ENCODE measurements around the gene RPGRIP1L. TPM values are rescaled to one million over a fixed set of nuclear protein-coding genes. Genes with fewer than 3 reads are reported as not detected.

RPGRIP1L gene
- total and polyA plus RNA-seq, 9 of the 15 experiments (the other 6 are each of a cell fraction or from before 2014, with no cell fraction given) = 3.2 to 7.7 (median 5.8) TPM

DNA sequence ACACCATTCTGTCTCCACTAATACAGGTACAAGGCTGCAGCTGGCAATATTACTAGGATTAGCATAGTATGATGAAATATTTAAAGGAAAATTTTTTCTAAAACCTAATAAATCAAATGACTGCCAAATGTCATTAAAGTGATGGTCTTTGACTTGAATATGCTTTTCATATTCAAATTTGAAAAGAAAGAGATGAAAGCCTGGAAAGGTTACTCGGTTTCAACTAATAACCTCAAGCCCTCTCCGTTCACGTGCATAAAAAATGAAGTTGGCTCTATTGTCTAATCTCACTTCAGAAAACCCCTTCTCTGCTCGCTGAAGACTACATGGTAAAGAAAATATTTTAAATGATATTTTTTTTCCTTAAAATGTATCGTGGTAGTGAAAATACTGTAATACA lies 83.2 kb downstream of the RPGRIP1L start:
- in situ Hi-C loops (cut with MboI) = no loop called here
- no peak overlapping the region for H3K4me2 ChIP-seq (ENCODE audit: insufficient read depth, low read length)
- no peak overlapping the region for H3K27ac ChIP-seq (ENCODE audit: extremely low read depth, low read depth, low read length)
- CTCF ChIA-PET (ENCODE audit: low intra/inter-chr PET ratio) = no interaction called here
- no TSS peak for BruUV-seq (replicated peaks)
- no peaks in the 10 kb centered on the region; a peak in 1 of 5 replicates for H3K4me1 ChIP-seq (replicated peaks in 1 of 2; ENCODE audit: control insufficient read depth in 2 of 2, insufficient read depth in 2 of 2, low read length in 2 of 2)
- no peaks in the 10 kb centered on the region for H4K20me1 ChIP-seq (replicated peaks; ENCODE audit: control insufficient read depth, insufficient read depth, low read length)
- H3K9ac ChIP-seq (ENCODE audit: insufficient read depth in 1 of 2, low read depth in 2 of 2, low read length in 2 of 2) = no peak overlapping the region
- H3K4me3 ChIP-seq = no peak overlapping the region
- no peak for FAIRE-seq
- H3K36me3 ChIP-seq (ENCODE audit: control insufficient read depth, insufficient read depth, low read length) = no peaks in the 10 kb centered on the region
- H3K9me3 ChIP-seq (replicated peaks; ENCODE audit: control insufficient read depth, insufficient read depth, low read depth, low read length) = no peaks in the 10 kb centered on the region
- no peaks in the 10 kb centered on the region for H3K79me2 ChIP-seq (ENCODE audit: control insufficient read depth, insufficient read depth, low read length)
- no peak for DNase-seq (ENCODE audit: extremely low read depth in 1 of 4, low spot score in 3 of 4)
- H2AFZ ChIP-seq (ENCODE audit: low read depth, low read length) = no peak overlapping the region
- intact Hi-C loops (cut with micrococcal nuclease) = no loop called here
- POLR2A ChIA-PET = no interaction called here
- WGBS (ENCODE audit: insufficient coverage, low coverage, missing lambda C conversion rate) = 10% methylated on average over 5 of the region's 5 CpGs
- ATAC-seq = no peak
- H3K9me1 ChIP-seq (ENCODE audit: control insufficient read depth, insufficient read depth, low read length) = no peaks in the 10 kb centered on the region
- H3K27me3 ChIP-seq (ENCODE audit: control insufficient read depth in 2 of 2, insufficient read depth in 2 of 2, low read length in 2 of 2) = no peaks in the 10 kb centered on the region
- TF ChIP-seq ZNF511 (CRISPR knock-in tag; IDR thresholded peaks at IDR 0.05) = no peak
- TF ChIP-seq EWSR1 (IDR thresholded peaks at IDR 0.05; ENCODE audit: borderline replicate concordance, low read depth, partially characterized antibody) = no peak
- no peak for TF ChIP-seq RBM34 (IDR thresholded peaks at IDR 0.05; ENCODE audit: borderline replicate concordance, insufficient read depth, low read length)
- no peak for TF ChIP-seq ZNF830 (CRISPR knock-in tag; IDR thresholded peaks at IDR 0.05)
- TF ChIP-seq UBTF (IDR thresholded peaks at IDR 0.05; ENCODE audit: borderline replicate concordance in 1 of 2, low read depth in 2 of 2, low read length in 2 of 2) = no peak
- no peak for TF ChIP-seq NR3C1 (CRISPR knock-in tag; IDR thresholded peaks at IDR 0.05)
- TF ChIP-seq BRD9 (IDR thresholded peaks at IDR 0.05; ENCODE audit: low read depth, partially characterized antibody) = no peak
- no peak for TF ChIP-seq ELK1 (CRISPR knock-in tag; IDR thresholded peaks at IDR 0.05)
- no peak for TF ChIP-seq TAF7 (tag; IDR thresholded peaks at IDR 0.05)
- no peak for TF ChIP-seq SAFB2 (IDR thresholded peaks at IDR 0.05; ENCODE audit: borderline replicate concordance, low read depth, low read length, severe bottlenecking)
- no peak for TF ChIP-seq DDX20 (tag; IDR thresholded peaks at IDR 0.05; ENCODE audit: low read depth)
- TF ChIP-seq ADNP (tag; IDR thresholded peaks at IDR 0.05) = no peak
- no peak for TF ChIP-seq ZNF133 (CRISPR knock-in tag; IDR thresholded peaks at IDR 0.05)
- TF ChIP-seq, protein P1, sequence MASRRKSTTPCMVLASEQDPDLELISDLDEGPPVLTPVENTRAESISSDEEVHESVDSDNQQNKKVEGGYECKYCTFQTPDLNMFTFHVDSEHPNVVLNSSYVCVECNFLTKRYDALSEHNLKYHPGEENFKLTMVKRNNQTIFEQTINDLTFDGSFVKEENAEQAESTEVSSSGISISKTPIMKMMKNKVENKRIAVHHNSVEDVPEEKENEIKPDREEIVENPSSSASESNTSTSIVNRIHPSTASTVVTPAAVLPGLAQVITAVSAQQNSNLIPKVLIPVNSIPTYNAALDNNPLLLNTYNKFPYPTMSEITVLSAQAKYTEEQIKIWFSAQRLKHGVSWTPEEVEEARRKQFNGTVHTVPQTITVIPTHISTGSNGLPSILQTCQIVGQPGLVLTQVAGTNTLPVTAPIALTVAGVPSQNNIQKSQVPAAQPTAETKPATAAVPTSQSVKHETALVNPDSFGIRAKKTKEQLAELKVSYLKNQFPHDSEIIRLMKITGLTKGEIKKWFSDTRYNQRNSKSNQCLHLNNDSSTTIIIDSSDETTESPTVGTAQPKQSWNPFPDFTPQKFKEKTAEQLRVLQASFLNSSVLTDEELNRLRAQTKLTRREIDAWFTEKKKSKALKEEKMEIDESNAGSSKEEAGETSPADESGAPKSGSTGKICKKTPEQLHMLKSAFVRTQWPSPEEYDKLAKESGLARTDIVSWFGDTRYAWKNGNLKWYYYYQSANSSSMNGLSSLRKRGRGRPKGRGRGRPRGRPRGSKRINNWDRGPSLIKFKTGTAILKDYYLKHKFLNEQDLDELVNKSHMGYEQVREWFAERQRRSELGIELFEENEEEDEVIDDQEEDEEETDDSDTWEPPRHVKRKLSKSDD (conservative IDR thresholded peaks at IDR 0.05; ENCODE audit: low read length) = no peak
- TF ChIP-seq, protein P2, sequence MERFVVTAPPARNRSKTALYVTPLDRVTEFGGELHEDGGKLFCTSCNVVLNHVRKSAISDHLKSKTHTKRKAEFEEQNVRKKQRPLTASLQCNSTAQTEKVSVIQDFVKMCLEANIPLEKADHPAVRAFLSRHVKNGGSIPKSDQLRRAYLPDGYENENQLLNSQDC (CRISPR knock-in tag; IDR thresholded peaks at IDR 0.05) = no peak
- no peak for TF ChIP-seq ZNF57 (CRISPR knock-in tag; IDR thresholded peaks at IDR 0.05)
- no peak for TF ChIP-seq NR1H2 (CRISPR knock-in tag; IDR thresholded peaks at IDR 0.05)
